Ishikawa (cell line): ENCODE results near the gene TMEM117.

ENCODE experiments used
- CREB1 ChIP-seq: IDR thresholded peaks from 2 replicates; pipeline ENCODE4 v1.6.1; 2012; ENCODE audit warnings: low read depth
- EGR1 ChIP-seq: IDR thresholded peaks from 2 replicates; pipeline ENCODE4 v1.6.1; 2012
- EP300 ChIP-seq: IDR thresholded peaks from 2 replicates; pipeline ENCODE4 v1.6.1; 2012; ENCODE audit warnings: borderline replicate concordance
- FOXM1 ChIP-seq: IDR thresholded peaks from 2 replicates; pipeline ENCODE4 v1.6.1; 2012; ENCODE audit warnings: low read depth, borderline replicate concordance
- RAD21 ChIP-seq: IDR thresholded peaks from 2 replicates; pipeline ENCODE4 v1.6.1; 2012; ENCODE audit warnings: low read depth
- REST ChIP-seq: IDR thresholded peaks from 2 replicates; pipeline ENCODE4 v1.6.1; 2012; ENCODE audit warnings: low read depth, mild to moderate bottlenecking
- TAF1 ChIP-seq: IDR thresholded peaks from 2 replicates; pipeline ENCODE4 v1.6.1; 2012; ENCODE audit warnings: low read depth, mild to moderate bottlenecking
- YY1 ChIP-seq: IDR thresholded peaks from 2 replicates; pipeline ENCODE4 v1.6.1; 2012; ENCODE audit warnings: low read depth
- TF ChIP-seq, protein P1 (sequence below): IDR thresholded peaks from 2 replicates; pipeline ENCODE4 v1.6.1; 2012

DNA sequence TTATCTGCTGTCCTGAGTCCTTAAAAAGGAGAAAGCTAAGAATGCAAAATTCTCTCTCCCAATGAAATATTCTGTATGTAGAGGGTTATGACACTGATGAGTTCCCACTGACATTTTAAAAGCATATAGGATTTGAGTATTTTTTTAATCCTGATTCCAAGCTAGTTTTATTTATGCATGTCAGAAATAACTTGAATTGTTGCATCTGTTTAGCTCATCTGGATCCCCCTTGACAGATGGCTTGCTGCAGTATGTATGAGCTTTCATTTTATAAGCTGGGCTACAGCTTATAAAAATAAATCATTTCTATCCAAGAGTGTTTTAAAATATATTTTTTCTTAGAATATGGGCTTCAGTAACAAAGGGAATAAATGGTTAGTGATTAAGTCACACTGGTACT lies 545.0 kb downstream of the TMEM117 start:
- TF ChIP-seq REST (no peak), RAD21 (no peak), EP300 (no peak), CREB1 (no peak), EGR1 (no peak), YY1 (no peak), FOXM1 (no peak), TAF1 (no peak)
- TF ChIP-seq, protein P1, sequence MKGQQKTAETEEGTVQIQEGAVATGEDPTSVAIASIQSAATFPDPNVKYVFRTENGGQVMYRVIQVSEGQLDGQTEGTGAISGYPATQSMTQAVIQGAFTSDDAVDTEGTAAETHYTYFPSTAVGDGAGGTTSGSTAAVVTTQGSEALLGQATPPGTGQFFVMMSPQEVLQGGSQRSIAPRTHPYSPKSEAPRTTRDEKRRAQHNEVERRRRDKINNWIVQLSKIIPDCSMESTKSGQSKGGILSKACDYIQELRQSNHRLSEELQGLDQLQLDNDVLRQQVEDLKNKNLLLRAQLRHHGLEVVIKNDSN: no peak
